ENCODE measurements around the gene C1orf226. TPM values are rescaled to one million over a fixed set of nuclear protein-coding genes. Genes with fewer than 3 reads are reported as not detected.
A peak's percentile ranks its signal among the peaks of the same experiment; 100 is the strongest.

The C1orf226 gene
- total RNA-seq, 1 donor from 2014 or later: 7.1 TPM

DNA sequence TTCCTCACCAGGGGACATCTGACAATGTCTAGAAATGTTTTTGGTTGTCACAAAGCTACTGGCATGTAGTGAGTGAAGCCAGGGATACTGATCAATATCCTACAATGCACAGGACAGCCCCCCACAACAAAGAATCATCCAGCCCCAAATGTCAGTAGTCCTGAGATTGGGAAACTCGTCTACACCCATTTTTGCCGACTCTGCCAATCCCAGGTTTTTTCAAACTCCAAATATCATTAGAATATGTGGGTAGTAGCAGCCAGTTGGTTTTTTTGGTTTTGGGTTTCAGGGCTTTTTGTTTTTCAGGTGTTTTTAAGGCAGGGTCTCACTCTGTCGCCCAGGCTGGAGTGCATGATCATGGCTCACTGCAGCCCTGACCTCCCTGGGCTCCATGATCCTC lies 10.8 kb upstream of the C1orf226 start:
- ATAC-seq: no peak
- Histone ChIP-seq H3K36me3 (no peaks in the 10 kb centered on the region), H3K27ac (no peak overlapping the region), H3K4me3 (no peak overlapping the region), H3K9me3 (no peaks in the 10 kb centered on the region), H3K27me3 (no peaks in the 10 kb centered on the region), H3K4me1 (no peaks in the 10 kb centered on the region)
- intact Hi-C loops (cut with DNase I): no loop called here
- TF ChIP-seq, protein P1, sequence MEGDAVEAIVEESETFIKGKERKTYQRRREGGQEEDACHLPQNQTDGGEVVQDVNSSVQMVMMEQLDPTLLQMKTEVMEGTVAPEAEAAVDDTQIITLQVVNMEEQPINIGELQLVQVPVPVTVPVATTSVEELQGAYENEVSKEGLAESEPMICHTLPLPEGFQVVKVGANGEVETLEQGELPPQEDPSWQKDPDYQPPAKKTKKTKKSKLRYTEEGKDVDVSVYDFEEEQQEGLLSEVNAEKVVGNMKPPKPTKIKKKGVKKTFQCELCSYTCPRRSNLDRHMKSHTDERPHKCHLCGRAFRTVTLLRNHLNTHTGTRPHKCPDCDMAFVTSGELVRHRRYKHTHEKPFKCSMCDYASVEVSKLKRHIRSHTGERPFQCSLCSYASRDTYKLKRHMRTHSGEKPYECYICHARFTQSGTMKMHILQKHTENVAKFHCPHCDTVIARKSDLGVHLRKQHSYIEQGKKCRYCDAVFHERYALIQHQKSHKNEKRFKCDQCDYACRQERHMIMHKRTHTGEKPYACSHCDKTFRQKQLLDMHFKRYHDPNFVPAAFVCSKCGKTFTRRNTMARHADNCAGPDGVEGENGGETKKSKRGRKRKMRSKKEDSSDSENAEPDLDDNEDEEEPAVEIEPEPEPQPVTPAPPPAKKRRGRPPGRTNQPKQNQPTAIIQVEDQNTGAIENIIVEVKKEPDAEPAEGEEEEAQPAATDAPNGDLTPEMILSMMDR (IDR thresholded peaks at IDR 0.05): no peak
- no peak for DNase-seq

DNA sequence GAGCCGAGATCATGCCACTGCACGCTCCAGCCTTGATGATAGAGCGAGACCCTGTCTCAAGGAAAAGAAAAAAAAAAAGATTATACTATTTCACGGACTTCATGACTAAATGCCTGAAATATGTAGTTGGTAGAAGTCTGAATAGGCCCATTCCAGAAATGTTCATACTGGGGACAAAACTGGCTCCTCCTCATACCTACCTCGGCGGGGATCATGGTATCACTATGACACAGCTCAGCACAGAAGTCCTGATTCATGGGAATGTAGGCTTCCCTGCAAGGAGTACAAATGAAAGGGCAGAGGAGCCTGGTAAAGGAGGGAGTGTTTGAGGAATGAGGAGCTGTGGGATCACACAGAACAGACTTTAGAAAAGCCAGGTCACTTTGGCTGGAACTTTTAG lies 9.9 kb upstream of the C1orf226 start:
- intact Hi-C loops (cut with DNase I): no loop called here
- DNase-seq: no peak

DNA sequence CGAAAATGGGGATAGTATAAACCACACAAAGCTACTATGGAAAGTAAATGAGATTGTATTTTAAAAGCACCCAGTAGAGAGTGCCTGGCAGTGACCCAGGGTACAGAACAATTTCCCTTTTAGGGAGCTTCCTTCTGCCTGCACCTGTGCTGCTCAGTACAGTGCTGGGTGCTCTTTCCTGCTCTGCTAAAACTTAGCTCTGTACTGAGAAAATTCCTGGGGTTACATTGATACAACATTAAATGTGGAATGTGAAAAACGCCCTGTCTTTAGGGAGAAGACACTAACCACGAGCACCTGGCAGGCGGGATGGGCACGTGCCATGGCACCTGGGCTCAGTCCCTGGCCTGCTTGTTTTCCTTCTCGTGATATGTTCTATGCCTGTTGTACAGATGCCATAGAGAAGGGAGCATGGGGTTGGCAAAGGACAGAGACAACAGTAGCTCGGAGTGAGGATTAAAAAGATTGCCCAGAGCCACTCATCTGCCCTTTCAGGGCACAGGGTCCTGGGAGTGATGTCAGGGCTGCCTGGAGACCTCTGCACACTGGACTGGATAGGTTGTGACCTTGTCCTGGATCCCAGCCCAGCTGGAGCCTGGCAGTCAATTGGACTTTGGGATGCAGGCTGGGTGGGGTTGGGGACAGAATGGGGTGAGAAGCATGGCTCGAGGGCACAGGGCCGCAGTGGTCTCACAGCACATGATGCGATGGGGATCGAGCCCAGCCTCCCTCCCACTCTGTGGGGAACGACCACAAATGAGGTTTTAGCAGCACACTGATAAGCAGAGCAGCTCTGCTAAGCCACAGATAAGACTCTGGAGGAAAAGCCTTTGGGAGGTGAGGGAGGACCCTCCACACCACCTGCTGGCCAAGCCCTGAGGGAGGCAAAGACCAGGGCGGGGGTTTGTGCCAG lies 9.1 kb upstream of the C1orf226 start:
- ATAC-seq (no peak), DNase-seq (no peak)
- intact Hi-C loops (cut with DNase I): no loop called here

More for the DNA sequence above, 9.9 kb upstream of the C1orf226 start:
- no peak overlapping the region for H3K27ac ChIP-seq
- H3K4me1 ChIP-seq: no peaks in the 10 kb centered on the region
- no peaks in the 10 kb centered on the region for H3K36me3 ChIP-seq
- H3K4me3 ChIP-seq: no peak overlapping the region
- no peaks in the 10 kb centered on the region for H3K27me3 ChIP-seq
- no peaks in the 10 kb centered on the region for H3K9me3 ChIP-seq
- ATAC-seq: no peak
- TF ChIP-seq, protein P1 (IDR thresholded peaks at IDR 0.05): no peak

DNA sequence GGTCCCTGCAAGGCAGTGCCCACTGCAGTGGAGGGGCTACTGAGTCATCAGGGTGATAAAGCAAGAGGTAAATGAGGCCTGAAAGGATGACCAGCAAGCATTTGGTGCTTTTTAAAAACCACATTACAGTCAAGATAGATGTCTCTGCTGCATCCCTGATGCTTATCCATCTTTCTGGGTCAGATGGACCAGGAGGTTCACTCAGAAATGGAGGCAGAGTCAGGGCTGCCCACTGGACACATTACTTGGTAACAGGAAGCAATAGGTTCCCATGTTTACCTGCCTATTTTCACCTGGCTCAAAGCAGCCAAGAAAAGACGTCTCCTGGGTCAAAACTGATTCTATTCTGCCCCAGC lies 8.5 kb upstream of the C1orf226 start:
- DNase-seq (no peak), ATAC-seq (no peak)
- intact Hi-C loops (cut with DNase I): no loop called here
- Histone ChIP-seq H3K9me3 (no peaks in the 10 kb centered on the region), H3K27me3 (no peaks in the 10 kb centered on the region), H3K36me3 (no peaks in the 10 kb centered on the region), H3K4me3 (no peak overlapping the region), H3K4me1 (no peaks in the 10 kb centered on the region), H3K27ac (no peak overlapping the region)
- TF ChIP-seq, protein P1 (IDR thresholded peaks at IDR 0.05): no peak

More for the DNA sequence above, 9.1 kb upstream of the C1orf226 start:
- H3K9me3 ChIP-seq: no peaks in the 10 kb centered on the region
- no peak overlapping the region for H3K4me3 ChIP-seq
- H3K4me1 ChIP-seq: no peaks in the 10 kb centered on the region
- TF ChIP-seq, protein P1 (IDR thresholded peaks at IDR 0.05): no peak
- H3K27ac ChIP-seq: no peak overlapping the region
- no peaks in the 10 kb centered on the region for H3K27me3 ChIP-seq
- H3K36me3 ChIP-seq: no peaks in the 10 kb centered on the region

DNA sequence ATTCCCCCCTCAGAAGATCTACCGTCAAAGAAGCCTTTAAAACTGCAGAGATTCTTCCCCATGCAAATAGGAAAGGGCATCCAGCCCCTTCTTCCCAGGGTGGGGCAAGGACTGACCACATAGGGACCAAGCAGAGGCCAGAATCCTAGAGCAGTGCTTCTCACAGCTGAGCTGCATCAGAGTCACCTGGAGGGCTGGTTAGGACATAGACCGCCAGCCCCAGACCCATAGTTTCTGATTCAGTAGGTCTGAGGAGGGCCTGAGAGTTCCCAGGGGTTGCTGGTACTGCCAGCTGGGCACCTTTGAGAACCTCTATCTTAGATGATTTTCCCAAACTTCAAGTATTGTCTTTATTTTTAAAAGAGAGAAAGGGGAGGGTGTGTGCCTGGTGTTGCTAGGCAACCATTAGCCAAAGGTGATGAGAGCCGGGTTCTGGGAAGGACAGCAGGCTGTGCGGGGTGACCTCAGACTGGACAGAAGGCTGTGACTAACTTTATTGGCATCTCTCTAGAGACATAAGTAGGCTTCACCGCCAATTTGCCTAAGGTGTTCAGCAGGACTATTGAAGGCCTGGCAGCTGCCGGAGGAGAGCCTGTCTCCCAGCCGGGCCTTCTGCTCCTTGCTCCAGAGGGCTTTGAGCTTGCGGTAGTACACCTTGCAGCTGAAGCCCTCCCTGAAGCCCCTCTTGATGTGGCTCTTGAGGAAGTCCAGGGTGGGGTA lies 7.8 kb upstream of the C1orf226 start:
- intact Hi-C loops (cut with DNase I): no loop called here
- TF ChIP-seq, protein P1 (IDR thresholded peaks at IDR 0.05): no peak
- Histone ChIP-seq H3K36me3 (no peaks in the 10 kb centered on the region), H3K9me3 (no peaks in the 10 kb centered on the region), H3K27ac (no peak overlapping the region), H3K27me3 (no peaks in the 10 kb centered on the region), H3K4me1 (no peaks in the 10 kb centered on the region), H3K4me3 (no peak overlapping the region)
- ATAC-seq (peak; percentile 87), DNase-seq (peak; percentile 69)

Data from upper lobe of right lung (tissue), 1 donor.